KOPT-K1 (cell line): Measurements from ENCODE around the gene FHOD3.
"Not testable (repeated sequence)": the region's sequence is repeated elsewhere in the genome, so short reads cannot be mapped to it uniquely, and the experiment has no call there.

Experiments used
- H3K27ac ChIP-seq: fragments of 200-600 bp; sonication (generic); 2 replicates; pipeline ENCODE4 v1.5.1; 2016; ENCODE audit warnings: antibody characterized with exemption, mild to moderate bottlenecking, low read depth, low read length; ENCODE audit not compliant: poor library complexity, severe bottlenecking
- H3K36me3 ChIP-seq: fragments of 200-600 bp; sonication (generic); 2 replicates; pipeline ENCODE4 v1.5.1; 2017; ENCODE audit warnings: antibody characterized with exemption, mild to moderate bottlenecking, low read length, moderate library complexity; ENCODE audit not compliant: insufficient read depth
- H3K9me3 ChIP-seq: fragments of 200-600 bp; sonication (generic); 2 replicates; pipeline ENCODE4 v1.5.1; 2017; ENCODE audit warnings: antibody characterized with exemption, low read length, mild to moderate bottlenecking; ENCODE audit not compliant: insufficient read depth, poor library complexity, severe bottlenecking

FHOD3 gene

DNA sequence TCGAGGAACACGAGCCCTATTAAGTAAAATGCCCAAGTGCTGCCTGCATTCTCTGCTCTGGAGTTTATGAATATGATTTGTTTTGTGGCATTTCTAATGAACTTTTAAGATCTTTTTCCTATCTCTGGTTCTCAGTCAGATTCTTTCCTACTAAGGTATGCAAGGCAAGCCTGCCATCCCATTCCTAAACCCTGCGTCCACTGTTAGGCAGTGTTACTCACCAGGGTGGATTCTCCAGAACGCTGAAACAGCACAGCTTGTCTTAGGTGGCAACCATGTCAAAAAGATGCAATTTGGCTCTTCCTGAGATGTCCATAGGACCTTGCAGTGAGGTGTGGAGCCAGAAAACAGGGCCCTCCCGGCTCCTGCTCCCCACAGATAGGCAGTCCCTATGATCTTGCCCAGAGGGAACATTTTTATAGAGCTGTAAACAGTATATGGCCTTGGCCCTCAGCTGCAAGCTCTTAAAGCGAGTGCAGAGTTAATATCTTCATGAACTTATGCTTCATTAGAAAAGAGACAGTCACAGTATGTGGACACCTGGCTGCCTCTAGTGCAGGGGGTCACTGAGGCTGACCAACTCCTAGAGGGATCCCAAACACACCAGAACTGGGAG, 446.9 kb downstream of the FHOD3 start:
- Histone ChIP-seq H3K36me3 (no peaks in the 10 kb centered on the region), H3K9me3 (no peaks in the 10 kb centered on the region), H3K27ac (no peak overlapping the region)

- no peaks in the 10 kb centered on the region for H3K9me3 ChIP-seq
- no peaks in the 10 kb centered on the region for H3K36me3 ChIP-seq
- H3K27ac ChIP-seq, result no peak overlapping the region
These were observed 447.9 kb downstream of the FHOD3 start for GRCh38 chr18:36745219-36745975.

GRCh38 chr18:36752929-36753865, 455.7 kb downstream of the FHOD3 start:
- Histone ChIP-seq H3K27ac (no peak overlapping the region), H3K36me3 (no peaks in the 10 kb centered on the region), H3K9me3 (no peaks in the 10 kb centered on the region)

DNA sequence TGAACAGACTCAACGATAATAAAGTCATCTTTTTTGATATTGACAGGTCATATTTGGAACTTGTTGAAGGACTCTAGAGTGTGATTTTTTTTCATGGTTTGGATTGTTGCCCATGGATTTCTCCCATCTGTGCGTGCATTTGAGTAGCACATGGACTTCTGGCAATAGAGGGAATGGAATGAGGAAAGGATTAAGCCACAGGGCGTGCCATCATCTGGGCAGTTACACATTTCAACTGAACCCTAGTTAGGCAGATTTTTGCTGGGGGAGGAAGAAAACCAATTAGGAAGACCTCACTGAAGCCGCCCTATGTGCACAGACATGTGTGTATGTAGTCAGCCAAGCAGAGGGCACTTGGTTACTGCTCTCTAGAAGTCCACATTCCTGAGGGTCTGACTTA, 458.7 kb downstream of the FHOD3 start:
- Histone ChIP-seq H3K27ac (no peak overlapping the region), H3K36me3 (no peaks in the 10 kb centered on the region), H3K9me3 (no peaks in the 10 kb centered on the region)

GRCh38 chr18:36757081-36757480, 459.6 kb downstream of the FHOD3 start:
- H3K36me3 ChIP-seq, result no peaks in the 10 kb centered on the region
- H3K9me3 ChIP-seq, result no peaks in the 10 kb centered on the region
- H3K27ac ChIP-seq, result no peak overlapping the region

DNA sequence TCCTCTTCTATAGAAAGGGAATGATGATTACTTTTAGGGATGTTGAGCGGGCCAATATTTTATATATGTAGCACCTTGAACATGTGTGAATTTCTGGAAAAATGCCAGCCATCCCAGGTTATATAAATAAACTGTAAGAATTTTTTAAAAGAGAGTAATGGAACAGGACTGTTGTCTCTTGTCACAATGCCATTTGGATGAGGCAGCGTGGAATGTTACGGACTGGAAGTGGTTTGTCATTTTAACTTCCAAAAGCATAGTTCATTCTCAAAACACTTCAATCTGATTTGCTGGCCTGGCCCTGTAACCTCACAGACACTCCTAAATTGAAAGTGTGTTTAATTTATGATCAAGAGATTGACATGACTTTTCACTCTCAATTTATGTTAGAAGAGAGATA, 460.5 kb downstream of the FHOD3 start:
- H3K36me3 ChIP-seq, result no peaks in the 10 kb centered on the region
- H3K9me3 ChIP-seq, result no peaks in the 10 kb centered on the region

DNA sequence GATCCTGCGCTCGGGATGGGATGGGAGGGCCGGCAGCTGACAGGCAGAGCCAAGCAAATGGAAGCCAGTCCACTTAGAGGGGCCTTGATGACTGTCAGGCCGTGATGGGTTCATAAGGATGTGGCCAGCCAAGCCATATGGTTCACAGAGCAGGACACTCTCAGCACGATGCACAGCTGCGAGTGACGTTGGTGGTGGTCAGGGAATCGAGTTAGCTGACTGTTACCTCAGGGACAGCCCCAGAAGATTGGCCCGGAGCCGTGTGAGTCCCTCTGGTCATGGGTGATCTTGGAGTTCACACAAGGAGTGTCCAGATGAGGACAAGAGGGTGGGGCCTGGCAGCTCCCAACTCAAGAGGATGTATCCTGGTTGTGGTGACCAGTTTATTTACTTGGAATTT, 461.1 kb downstream of the FHOD3 start:
- no peaks in the 10 kb centered on the region for H3K36me3 ChIP-seq
- no peaks in the 10 kb centered on the region for H3K9me3 ChIP-seq
- no peak overlapping the region for H3K27ac ChIP-seq

More for the DNA sequence above, 460.5 kb downstream of the FHOD3 start:
- H3K27ac ChIP-seq, result no peak overlapping the region

DNA sequence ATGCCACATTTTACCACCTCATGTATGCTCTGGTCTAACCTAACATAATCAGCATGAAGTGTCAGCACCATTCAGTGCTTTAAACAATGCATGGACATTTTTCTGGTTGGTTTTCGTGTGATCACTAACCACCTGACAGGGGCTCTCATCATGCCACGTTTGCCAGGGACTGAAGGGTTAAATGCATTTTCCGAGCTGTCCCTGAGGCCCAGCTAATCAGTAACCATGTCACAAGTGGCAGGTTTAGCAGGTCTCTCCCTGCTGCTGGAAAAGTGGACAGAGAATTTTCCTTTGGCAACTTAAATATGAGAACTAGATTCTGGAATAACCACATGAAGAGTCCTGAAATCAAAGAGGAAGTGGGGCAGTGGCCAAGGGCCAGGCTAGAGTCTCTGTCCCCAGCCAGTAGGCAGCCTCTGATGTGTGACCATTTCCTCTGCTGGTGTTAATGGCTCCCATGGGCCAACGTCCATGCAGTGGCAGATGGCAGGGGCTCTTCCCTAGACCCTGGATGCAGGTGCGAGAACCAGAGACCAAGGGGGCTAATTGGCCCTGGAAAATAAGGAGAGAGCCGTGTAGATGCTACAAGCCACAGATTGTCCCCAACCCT, 461.8 kb downstream of the FHOD3 start:
- H3K36me3 ChIP-seq, result no peaks in the 10 kb centered on the region
- H3K27ac ChIP-seq, result no peak overlapping the region

DNA sequence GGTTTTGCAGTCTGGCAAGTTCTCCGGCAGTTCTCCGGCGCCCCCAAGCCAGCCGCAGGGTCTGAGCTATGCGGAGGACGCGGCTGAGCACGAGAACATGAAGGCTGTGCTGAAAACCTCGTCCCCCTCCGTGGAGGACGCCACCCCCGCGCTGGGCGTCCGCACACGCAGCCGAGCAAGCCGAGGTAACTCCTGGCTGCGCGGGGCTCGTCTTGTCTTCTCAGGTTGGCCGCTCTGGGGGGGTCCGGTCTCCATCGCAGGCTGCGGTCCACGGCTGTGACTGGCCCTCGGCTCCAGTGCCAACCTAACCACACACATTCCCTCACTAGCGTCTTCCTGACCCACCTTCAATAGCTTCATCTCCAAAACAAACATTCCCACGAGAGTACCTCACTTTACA, 463.1 kb downstream of the FHOD3 start:
- no peak overlapping the region for H3K27ac ChIP-seq
- H3K36me3 ChIP-seq, result no peaks in the 10 kb centered on the region
- H3K9me3 ChIP-seq, result no peaks in the 10 kb centered on the region

More for the DNA sequence above, 461.8 kb downstream of the FHOD3 start:
- H3K9me3 ChIP-seq, result no peaks in the 10 kb centered on the region

GRCh38 chr18:36761186-36761698, 463.7 kb downstream of the FHOD3 start:
- no peak overlapping the region for H3K27ac ChIP-seq
- no peaks in the 10 kb centered on the region for H3K36me3 ChIP-seq
- no peaks in the 10 kb centered on the region for H3K9me3 ChIP-seq

GRCh38 chr18:36762074-36762473, 464.6 kb downstream of the FHOD3 start:
- Histone ChIP-seq H3K9me3 (no peaks in the 10 kb centered on the region), H3K27ac (no peak overlapping the region), H3K36me3 (no peaks in the 10 kb centered on the region)

GRCh38 chr18:36762965-36763364, 465.5 kb downstream of the FHOD3 start:
- H3K36me3 ChIP-seq, H3K27ac ChIP-seq, H3K9me3 ChIP-seq: not testable (repeated sequence)

- no peaks in the 10 kb centered on the region for H3K36me3 ChIP-seq
These were observed 469.3 kb downstream of the FHOD3 start for GRCh38 chr18:36766836-36767235.

GRCh38 chr18:36769172-36769571, 471.7 kb downstream of the FHOD3 start:
- Histone ChIP-seq H3K27ac (no peak overlapping the region), H3K36me3 (no peaks in the 10 kb centered on the region), H3K9me3 (no peaks in the 10 kb centered on the region)

More at GRCh38 chr18:36766836-36767235, 469.3 kb downstream of the FHOD3 start:
- Histone ChIP-seq H3K9me3 (no peaks in the 10 kb centered on the region), H3K27ac (no peak overlapping the region)
